Brain microvascular endothelial cell (primary cell): ENCODE results near the gene PKIG.
"Not testable (repeated sequence)": the region's sequence is repeated elsewhere in the genome, so short reads cannot be mapped to it uniquely, and the experiment has no call there.

ENCODE experiments used
- DNase-seq: peaks from one replicate; pipeline ENCODE4 v3.0.0-alpha.2; 2020
- H3K27ac ChIP-seq: fragments of 250-450 bp; sonication (Bioruptor Pico); 2 replicates; pipeline ENCODE4 v1.5.1; 2020; ENCODE audit warnings: mild to moderate bottlenecking, moderate library complexity
- H3K27me3 ChIP-seq: fragments of 250-450 bp; sonication (Bioruptor Pico); replicated peaks from 2 replicates; pipeline ENCODE4 v1.5.1; 2020; ENCODE audit warnings: mild to moderate bottlenecking
- H3K36me3 ChIP-seq: fragments of 250-450 bp; sonication (Bioruptor Pico); replicated peaks from 2 replicates; pipeline ENCODE4 v1.5.1; 2020; ENCODE audit warnings: mild to moderate bottlenecking
- H3K4me3 ChIP-seq: 2 replicates; pipeline ENCODE4 v1.5.1; 2011; ENCODE audit warnings: low read depth, mild to moderate bottlenecking, control low read depth, low read length, moderate library complexity
- in situ Hi-C: cut with HindIII; loops from 2 replicates; pipeline ENCODE4 v1.10.0; 2017; ENCODE audit warnings: low sequenced_read_pairs, low pct_ligation_motif_present
- TF ChIP-seq, protein P1 (sequence below): IDR thresholded peaks from 2 replicates; pipeline ENCODE4 v1.5.1; 2011; ENCODE audit warnings: low read depth, mild to moderate bottlenecking, moderate library complexity, low read length, control low read depth, inconsistent platforms; ENCODE audit errors: missing control alignments

The PKIG gene

DNA sequence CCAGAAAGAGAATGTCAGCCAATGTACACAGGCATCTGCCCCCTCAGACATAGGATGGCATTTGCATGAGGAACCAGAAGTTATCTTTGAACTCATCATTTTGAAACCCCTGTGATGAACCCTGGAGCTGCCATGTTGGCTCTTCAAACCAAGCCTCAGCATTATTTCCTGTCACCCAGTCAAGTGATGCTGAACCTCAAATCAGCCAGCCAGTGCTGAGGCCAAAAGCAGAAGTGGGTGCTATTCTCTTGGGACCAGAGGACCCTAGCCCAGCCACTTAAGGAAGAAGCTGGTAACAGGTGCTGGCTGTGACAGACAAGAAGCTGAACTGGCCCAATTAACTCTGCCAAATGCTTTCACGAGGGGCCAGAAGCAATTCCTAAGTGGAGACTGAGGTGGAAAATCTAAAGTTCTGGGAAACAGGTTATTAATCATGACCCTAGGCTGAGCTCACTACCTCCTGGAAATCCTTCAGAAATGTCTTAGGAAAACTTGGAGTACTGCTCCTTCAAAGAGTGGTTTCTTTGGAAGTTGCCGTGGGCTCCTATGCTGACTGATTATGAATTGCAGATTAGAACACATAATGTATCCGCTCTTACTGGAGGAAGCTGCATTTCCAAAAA, 4.0 kb downstream of the PKIG start:
- Histone ChIP-seq H3K27me3 (no peaks in the 10 kb centered on the region), H3K36me3 (no peaks in the 10 kb centered on the region), H3K27ac (no peak overlapping the region), H3K4me3 (no peak overlapping the region)
- in situ Hi-C loops, result no loop called here
- TF ChIP-seq, protein P1, sequence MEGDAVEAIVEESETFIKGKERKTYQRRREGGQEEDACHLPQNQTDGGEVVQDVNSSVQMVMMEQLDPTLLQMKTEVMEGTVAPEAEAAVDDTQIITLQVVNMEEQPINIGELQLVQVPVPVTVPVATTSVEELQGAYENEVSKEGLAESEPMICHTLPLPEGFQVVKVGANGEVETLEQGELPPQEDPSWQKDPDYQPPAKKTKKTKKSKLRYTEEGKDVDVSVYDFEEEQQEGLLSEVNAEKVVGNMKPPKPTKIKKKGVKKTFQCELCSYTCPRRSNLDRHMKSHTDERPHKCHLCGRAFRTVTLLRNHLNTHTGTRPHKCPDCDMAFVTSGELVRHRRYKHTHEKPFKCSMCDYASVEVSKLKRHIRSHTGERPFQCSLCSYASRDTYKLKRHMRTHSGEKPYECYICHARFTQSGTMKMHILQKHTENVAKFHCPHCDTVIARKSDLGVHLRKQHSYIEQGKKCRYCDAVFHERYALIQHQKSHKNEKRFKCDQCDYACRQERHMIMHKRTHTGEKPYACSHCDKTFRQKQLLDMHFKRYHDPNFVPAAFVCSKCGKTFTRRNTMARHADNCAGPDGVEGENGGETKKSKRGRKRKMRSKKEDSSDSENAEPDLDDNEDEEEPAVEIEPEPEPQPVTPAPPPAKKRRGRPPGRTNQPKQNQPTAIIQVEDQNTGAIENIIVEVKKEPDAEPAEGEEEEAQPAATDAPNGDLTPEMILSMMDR, result no peak
- DNase-seq, result no peak

DNA sequence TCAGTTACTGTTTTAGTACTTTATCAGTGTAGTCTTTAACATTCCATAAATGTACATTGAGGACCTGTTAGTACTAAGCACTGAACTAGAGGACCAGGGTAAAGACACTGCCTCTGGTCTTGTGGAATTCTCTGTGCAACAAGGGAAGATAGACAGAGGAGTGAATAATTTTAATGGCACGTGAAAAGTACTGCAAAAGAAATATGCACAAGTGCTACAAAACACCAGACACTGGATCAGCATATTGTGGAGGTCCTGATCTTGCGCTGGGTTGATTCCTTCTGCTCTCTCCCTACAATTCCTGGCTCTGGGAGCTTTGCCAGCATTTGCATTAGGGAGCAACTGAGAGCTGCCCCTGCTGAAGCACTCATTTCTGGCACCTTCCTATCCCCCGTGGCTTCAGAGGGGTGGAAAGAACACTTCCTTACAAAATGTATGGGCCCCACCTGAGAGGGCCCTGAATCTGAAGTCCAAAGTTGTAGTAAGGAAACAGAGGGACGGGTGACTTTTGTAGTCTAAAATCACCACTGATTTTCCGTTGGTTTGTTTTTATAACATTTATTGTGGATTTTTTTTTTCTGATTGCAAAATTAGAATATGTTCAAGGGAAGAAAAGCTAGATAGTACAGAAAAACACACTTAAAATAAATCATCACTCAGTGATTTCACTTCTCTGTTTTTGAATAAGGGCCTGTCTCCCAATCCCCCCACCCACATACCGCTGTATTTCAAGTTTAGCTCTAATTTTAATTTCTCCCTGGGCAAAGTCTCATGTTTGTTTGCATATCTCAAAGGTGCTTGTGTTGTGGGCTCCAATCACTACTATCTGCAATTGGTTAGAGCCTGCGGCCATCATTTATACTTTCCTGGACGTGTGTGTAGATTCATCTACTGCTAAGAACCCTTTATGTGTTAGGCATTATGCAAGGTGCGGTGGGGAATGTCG, 4.9 kb downstream of the PKIG start:
- no peaks in the 10 kb centered on the region for H3K36me3 ChIP-seq
- no peak overlapping the region for H3K27ac ChIP-seq
- no peak overlapping the region for H3K4me3 ChIP-seq

DNA sequence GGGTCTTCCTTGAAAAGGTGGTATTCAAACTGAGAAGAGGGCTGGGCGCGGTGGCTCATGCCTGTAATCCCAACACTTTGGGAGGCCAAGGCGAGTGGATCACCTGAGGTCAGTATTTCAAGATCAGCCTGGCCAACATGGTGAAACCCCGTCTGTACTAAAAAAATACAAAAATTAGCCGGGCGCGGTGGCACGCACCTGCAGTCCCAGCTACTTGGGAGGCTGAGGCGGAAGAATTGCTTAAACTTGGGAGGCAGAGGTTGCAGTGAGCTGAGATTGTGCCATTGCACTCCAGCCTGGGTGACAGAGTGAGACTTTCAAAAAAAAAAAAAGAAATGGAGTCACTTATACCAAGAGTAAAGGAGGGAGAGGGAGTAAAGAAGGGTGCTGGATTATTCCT, 5.9 kb downstream of the PKIG start:
- H3K27me3 ChIP-seq, H3K4me3 ChIP-seq, H3K36me3 ChIP-seq, in situ Hi-C loops, H3K27ac ChIP-seq, DNase-seq: not testable (repeated sequence)

More for the DNA sequence above, 4.9 kb downstream of the PKIG start:
- H3K27me3 ChIP-seq, result no peaks in the 10 kb centered on the region
- DNase-seq, result no peak
- in situ Hi-C loops, result no loop called here
- TF ChIP-seq, protein P1, result no peak

DNA sequence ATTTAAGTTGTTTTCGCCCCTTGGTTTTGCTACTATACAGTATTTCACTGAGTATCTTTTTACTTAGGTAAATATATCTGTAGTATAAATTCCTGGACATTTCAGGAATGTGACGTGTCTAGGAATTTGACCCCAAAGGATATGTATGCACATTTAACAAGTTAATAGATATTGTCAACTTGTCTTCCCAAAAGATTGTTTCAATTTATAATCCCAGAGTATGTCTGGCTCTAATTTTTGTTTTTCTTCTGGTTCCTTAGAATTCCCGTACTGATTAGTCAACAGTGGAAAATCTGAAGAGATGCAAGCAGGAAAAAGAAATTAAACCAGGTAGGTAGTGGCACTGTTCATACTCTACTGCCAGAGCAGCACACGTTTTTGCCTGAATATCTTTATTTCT, 7.2 kb downstream of the PKIG start:
- in situ Hi-C loops, result no loop called here
- Histone ChIP-seq H3K4me3 (no peak overlapping the region), H3K36me3 (no peaks in the 10 kb centered on the region), H3K27me3 (no peaks in the 10 kb centered on the region), H3K27ac (no peak overlapping the region)
- DNase-seq, result no peak
- TF ChIP-seq, protein P1, result no peak

DNA sequence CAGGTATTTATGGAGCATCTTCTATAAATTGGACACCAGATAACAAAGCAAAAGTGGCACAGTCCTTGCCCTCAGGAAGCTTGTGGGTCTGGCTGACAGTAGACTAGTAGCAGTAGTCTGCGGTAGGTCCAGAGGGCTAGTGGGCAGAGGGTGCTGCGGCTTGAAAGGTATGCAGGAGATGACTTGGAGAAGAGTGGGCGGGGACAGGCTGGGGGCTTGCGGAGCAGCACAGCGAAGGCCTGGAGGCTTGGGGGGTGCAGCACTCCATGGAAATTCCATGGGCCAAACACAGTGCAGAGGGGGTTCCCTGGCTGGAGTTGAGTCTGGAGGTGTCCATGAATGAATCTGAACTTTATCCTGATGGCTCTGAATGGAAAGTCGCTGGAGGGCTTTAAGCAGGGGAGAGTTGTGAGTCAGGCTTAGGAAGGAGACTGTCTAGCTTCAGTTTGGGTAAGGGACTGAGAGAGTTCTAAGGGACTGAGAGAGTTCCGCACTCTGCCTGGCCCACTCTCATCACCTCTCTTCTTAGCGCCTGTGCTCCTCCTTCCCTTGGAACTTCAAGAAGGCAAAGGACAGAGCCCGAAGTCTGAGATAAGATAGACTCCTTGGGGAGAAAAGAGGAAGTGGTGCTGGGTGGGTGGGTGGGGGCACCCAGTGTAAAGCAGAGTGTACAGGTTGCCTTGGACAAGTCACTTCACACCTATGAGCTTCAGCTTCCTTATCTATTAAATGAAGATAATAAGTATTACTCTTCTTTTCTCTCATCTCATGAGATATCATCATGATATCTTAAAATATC, 8.8 kb downstream of the PKIG start:
- in situ Hi-C loops, result no loop called here
- Histone ChIP-seq H3K27me3 (no peaks in the 10 kb centered on the region), H3K36me3 (no peaks in the 10 kb centered on the region), H3K27ac (no peak overlapping the region), H3K4me3 (no peak overlapping the region)
- TF ChIP-seq, protein P1, result no peak
- DNase-seq, result no peak

DNA sequence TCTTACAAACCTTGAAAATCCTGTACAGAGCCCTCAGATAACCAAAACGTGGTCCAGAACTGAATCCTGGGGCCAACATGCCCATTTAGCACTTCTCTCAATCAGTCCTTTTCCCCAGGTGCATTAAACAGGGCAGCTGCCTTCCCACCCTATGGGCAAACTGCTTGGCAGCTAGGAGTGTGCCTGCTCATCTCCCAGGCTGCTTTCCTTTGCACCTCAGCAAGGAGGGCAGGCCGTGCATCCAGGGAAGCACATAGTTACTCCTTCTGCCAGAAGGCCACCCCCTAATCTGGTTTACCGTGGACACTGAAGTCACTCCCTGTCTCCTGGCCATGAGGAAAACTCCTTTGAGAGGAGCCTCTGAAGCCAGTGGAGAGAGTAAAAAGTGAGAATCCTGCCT, 10.0 kb downstream of the PKIG start:
- H3K27me3 ChIP-seq, result no peaks in the 10 kb centered on the region
- H3K27ac ChIP-seq, result no peak overlapping the region
- DNase-seq, result no peak
- in situ Hi-C loops, result no loop called here
- TF ChIP-seq, protein P1, result no peak
- H3K4me3 ChIP-seq, result no peak overlapping the region
- H3K36me3 ChIP-seq, result no peaks in the 10 kb centered on the region
